ENCODE results near the gene SH2D7.

GRCh38 chr15:78052545-78052944 is 39.8 kb upstream of the SH2D7 start:
- TF ChIP-seq CTCF (conservative IDR thresholded peaks at IDR 0.05; ENCODE audit: low read depth, low read length): no peak
- no peak for TF ChIP-seq EZH2 (IDR thresholded peaks at IDR 0.05; ENCODE audit: borderline replicate concordance, low read depth, low read length, poor library complexity, severe bottlenecking)
